ENCODE results near the gene RRAGC. TPM values are rescaled to one million over a fixed set of nuclear protein-coding genes. Genes with fewer than 3 reads are reported as not detected.
A peak's percentile ranks its signal among the peaks of the same experiment; 100 is the strongest.

The RRAGC gene, protein sequence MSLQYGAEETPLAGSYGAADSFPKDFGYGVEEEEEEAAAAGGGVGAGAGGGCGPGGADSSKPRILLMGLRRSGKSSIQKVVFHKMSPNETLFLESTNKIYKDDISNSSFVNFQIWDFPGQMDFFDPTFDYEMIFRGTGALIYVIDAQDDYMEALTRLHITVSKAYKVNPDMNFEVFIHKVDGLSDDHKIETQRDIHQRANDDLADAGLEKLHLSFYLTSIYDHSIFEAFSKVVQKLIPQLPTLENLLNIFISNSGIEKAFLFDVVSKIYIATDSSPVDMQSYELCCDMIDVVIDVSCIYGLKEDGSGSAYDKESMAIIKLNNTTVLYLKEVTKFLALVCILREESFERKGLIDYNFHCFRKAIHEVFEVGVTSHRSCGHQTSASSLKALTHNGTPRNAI
- 51.3 TPM for polyA plus RNA-seq (2012; ENCODE audit: insufficient read length, low read depth)

DNA sequence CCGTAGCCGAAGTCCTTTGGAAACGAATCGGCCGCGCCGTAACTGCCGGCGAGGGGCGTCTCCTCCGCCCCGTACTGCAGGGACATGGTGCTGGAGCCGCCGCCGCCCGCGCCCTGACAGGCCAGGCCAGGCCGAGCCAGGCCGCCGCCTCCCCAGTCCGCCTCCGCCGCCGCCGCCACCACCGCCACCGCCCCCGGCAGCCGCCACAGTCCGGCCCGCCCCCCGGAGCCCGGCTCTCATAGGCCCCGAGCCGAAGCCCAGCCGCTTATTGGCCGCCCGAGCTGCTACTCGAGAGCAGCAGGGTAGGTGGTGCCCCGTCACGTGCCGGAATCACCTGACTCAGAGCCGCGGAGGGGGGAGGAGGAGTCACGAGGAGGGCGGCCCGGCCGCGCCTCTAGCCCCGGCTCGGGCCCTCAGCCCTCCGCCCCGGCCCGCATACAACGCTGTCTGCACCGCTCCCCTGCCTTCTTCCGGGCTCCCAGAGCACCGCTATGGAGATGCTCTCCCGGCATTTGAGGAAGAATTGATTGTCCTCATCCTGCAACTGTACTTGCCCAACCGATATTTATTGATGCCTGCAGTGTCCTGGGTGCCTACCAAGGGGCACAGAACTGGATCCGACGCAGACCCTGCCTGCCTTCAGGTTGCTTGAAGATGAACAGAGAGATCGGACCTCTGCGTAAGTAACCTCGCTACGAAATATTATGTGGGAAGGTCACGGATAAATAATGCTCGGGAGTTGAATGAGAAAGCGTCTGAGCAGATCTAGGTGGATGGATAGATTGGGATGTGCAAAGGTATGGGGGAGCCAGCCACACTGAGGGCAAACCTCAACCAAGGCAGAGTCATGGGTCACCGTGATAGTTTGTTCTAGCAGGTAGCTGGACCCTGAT, at the start of gene RRAGC:
TSS of gene RRAGC (minus strand) at position 212 of the 893 bp plus-strand sequence. CDS start at position 86, 126 bp downstream.
- TF ChIP-seq TAF1 (IDR thresholded peaks at IDR 0.05; ENCODE audit: borderline replicate concordance, insufficient read depth, low read length) (0 out of 2 replicates have a peak, but pooled peaks have one; percentile 58), FOXP2 (optimal IDR thresholded peaks at IDR 0.05; ENCODE audit: borderline replicate concordance, extremely low read depth, extremely low read length, insufficient read depth) (peak; percentile 22), POLR2AphosphoS5 (IDR thresholded peaks at IDR 0.05; ENCODE audit: low read depth, low read length) (no peak), SIN3A (IDR thresholded peaks at IDR 0.05; ENCODE audit: borderline replicate concordance, insufficient read depth, low read length) (peak; percentile 88; the same call in 1 of the 2 replicates)
- TF ChIP-seq, protein P1, sequence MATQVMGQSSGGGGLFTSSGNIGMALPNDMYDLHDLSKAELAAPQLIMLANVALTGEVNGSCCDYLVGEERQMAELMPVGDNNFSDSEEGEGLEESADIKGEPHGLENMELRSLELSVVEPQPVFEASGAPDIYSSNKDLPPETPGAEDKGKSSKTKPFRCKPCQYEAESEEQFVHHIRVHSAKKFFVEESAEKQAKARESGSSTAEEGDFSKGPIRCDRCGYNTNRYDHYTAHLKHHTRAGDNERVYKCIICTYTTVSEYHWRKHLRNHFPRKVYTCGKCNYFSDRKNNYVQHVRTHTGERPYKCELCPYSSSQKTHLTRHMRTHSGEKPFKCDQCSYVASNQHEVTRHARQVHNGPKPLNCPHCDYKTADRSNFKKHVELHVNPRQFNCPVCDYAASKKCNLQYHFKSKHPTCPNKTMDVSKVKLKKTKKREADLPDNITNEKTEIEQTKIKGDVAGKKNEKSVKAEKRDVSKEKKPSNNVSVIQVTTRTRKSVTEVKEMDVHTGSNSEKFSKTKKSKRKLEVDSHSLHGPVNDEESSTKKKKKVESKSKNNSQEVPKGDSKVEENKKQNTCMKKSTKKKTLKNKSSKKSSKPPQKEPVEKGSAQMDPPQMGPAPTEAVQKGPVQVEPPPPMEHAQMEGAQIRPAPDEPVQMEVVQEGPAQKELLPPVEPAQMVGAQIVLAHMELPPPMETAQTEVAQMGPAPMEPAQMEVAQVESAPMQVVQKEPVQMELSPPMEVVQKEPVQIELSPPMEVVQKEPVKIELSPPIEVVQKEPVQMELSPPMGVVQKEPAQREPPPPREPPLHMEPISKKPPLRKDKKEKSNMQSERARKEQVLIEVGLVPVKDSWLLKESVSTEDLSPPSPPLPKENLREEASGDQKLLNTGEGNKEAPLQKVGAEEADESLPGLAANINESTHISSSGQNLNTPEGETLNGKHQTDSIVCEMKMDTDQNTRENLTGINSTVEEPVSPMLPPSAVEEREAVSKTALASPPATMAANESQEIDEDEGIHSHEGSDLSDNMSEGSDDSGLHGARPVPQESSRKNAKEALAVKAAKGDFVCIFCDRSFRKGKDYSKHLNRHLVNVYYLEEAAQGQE (IDR thresholded peaks at IDR 0.05; ENCODE audit: insufficient read depth in 1 of 2, low read depth in 2 of 2, low read length in 2 of 2) = no peak

DNA sequence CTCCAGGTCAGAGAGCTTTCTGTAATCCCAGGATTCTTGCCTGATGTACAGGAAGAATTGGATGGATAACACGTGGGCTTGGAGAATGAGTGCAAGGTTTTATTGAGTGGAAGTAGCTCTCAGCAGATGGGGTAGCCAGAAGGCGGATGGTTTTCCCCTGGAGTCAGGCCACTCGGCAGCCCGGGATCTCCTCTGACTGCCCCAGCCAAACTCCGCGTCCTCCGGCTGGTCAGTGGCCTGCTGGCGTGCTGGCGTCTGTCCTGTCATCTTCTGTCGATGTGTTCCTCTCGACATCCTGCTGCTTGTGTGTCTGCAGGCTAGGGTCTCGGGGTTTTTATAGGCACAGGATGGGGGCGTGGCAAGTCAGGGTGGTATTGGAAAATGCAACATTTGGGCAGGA, 49.2 kb upstream of the RRAGC start:
- TF ChIP-seq POLR2AphosphoS5 (IDR thresholded peaks at IDR 0.05; ENCODE audit: low read depth, low read length) (no peak), TAF1 (IDR thresholded peaks at IDR 0.05; ENCODE audit: borderline replicate concordance, insufficient read depth, low read length) (no peak), SIN3A (IDR thresholded peaks at IDR 0.05; ENCODE audit: borderline replicate concordance, insufficient read depth, low read length) (no peak), FOXP2 (optimal IDR thresholded peaks at IDR 0.05; ENCODE audit: borderline replicate concordance, extremely low read depth, extremely low read length, insufficient read depth) (no peak)
- TF ChIP-seq, protein P1 (IDR thresholded peaks at IDR 0.05; ENCODE audit: insufficient read depth in 1 of 2, low read depth in 2 of 2, low read length in 2 of 2) = no peak

DNA sequence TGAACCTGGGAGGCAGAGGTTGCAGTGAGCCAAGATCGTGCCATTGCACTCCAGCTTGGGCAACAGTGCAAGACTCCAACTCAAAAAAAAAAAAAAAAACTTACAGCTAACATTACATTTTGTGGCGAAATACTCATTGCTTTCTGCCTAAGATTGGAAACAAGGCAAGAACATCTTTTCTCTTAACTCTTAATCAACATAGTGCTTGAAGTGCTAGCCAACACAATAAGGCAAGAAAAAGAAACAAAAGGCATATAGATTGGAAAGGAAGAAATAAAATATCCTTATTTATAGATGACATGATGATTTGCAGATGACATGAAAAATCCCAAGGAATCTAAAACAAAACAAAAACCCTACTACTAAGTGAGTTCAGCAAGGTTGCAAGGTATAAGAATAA, 46.4 kb upstream of the RRAGC start:
- no peak for TF ChIP-seq POLR2AphosphoS5 (IDR thresholded peaks at IDR 0.05; ENCODE audit: low read depth, low read length)
- TF ChIP-seq, protein P1 (IDR thresholded peaks at IDR 0.05; ENCODE audit: insufficient read depth in 1 of 2, low read depth in 2 of 2, low read length in 2 of 2) = no peak
- TF ChIP-seq TAF1 (IDR thresholded peaks at IDR 0.05; ENCODE audit: borderline replicate concordance, insufficient read depth, low read length) = no peak
- TF ChIP-seq SIN3A (IDR thresholded peaks at IDR 0.05; ENCODE audit: borderline replicate concordance, insufficient read depth, low read length) = no peak
- TF ChIP-seq FOXP2 (optimal IDR thresholded peaks at IDR 0.05; ENCODE audit: borderline replicate concordance, extremely low read depth, extremely low read length, insufficient read depth) = no peak

DNA sequence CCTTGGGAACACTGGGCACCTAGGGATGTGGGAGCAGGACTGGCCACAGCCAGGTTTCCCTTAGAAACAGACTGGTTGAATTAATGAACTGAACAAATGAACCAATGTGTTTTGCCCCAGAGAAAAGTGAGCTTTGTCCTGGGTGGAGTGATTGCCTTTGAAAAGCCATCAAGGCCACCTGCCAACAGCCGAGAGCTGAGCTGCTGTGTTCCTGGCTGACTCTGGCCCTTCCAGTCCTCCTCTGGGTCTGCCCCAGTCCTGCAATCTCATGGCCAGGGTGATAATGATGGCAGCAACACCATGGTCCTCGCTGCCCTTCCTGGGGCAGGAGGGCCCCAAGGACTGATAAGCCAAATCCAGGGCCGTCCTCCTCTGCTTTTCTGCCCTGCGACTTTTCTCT, 40.0 kb upstream of the RRAGC start:
- no peak for TF ChIP-seq TAF1 (IDR thresholded peaks at IDR 0.05; ENCODE audit: borderline replicate concordance, insufficient read depth, low read length)
- no peak for TF ChIP-seq SIN3A (IDR thresholded peaks at IDR 0.05; ENCODE audit: borderline replicate concordance, insufficient read depth, low read length)
- TF ChIP-seq POLR2AphosphoS5 (IDR thresholded peaks at IDR 0.05; ENCODE audit: low read depth, low read length) = no peak
- TF ChIP-seq, protein P1 (IDR thresholded peaks at IDR 0.05; ENCODE audit: insufficient read depth in 1 of 2, low read depth in 2 of 2, low read length in 2 of 2) = no peak
- TF ChIP-seq FOXP2 (optimal IDR thresholded peaks at IDR 0.05; ENCODE audit: borderline replicate concordance, extremely low read depth, extremely low read length, insufficient read depth) = no peak

Data from PFSK-1 (cell line).